GM23338 (cell line): Measurements from ENCODE around the gene HCFC2. TPM values are rescaled to one million over a fixed set of nuclear protein-coding genes. Genes with fewer than 3 reads are reported as not detected.

Source experiments
- ATAC-seq: fragments of 200-7000 bp; cut with Tn5 transposase; 3 replicates; pipeline ENCODE4 v1.9.1; 2020
- DNase-seq: peaks from one replicate; pipeline ENCODE4 v3.0.0-alpha.2; 2015; ENCODE audit warnings: low spot score
- H2AFZ ChIP-seq: fragments of 200-600 bp; sonication (generic); 2 replicates; pipeline ENCODE4 v1.8.0; 2016; ENCODE audit warnings: antibody characterized with exemption, mild to moderate bottlenecking, moderate library complexity
- H3F3A ChIP-seq: fragments of 200-600 bp; sonication (generic); replicated peaks from 2 replicates; pipeline ENCODE4 v1.8.0; 2017; ENCODE audit warnings: antibody characterized with exemption, mixed run types, low read depth
- H3K27ac ChIP-seq: fragments of 200-600 bp; sonication (generic); 2 replicates; pipeline ENCODE4 v1.6.1; 2016; ENCODE audit warnings: low read depth
- H3K27me3 ChIP-seq: fragments of 200-600 bp; sonication (generic); 2 replicates; pipeline ENCODE4 v1.8.0; 2016; ENCODE audit warnings: mild to moderate bottlenecking, mixed run types, moderate library complexity; ENCODE audit not compliant: insufficient read depth
- H3K36me3 ChIP-seq: fragments of 200-600 bp; sonication (generic); 2 replicates; pipeline ENCODE4 v1.8.0; 2016; ENCODE audit warnings: mild to moderate bottlenecking; ENCODE audit not compliant: insufficient read depth
- H3K4me1 ChIP-seq: fragments of 200-600 bp; sonication (generic); 2 replicates; pipeline ENCODE4 v1.8.0; 2016; ENCODE audit warnings: mild to moderate bottlenecking, moderate library complexity; ENCODE audit not compliant: insufficient read depth
- H3K4me2 ChIP-seq: fragments of 200-600 bp; sonication (generic); 2 replicates; pipeline ENCODE4 v1.7.1; 2017; ENCODE audit warnings: mixed run types
- H3K4me3 ChIP-seq: fragments of 200-600 bp; sonication (generic); 2 replicates; pipeline ENCODE4 v1.6.1; 2016; ENCODE audit warnings: mixed run types
- H3K79me2 ChIP-seq: fragments of 200-600 bp; sonication (generic); replicated peaks from 2 replicates; pipeline ENCODE4 v1.8.0; 2017; ENCODE audit warnings: mild to moderate bottlenecking; ENCODE audit not compliant: insufficient read depth
- H3K9me2 ChIP-seq: fragments of 200-600 bp; sonication (generic); 2 replicates; pipeline ENCODE4 v1.8.0; 2017; ENCODE audit not compliant: insufficient read depth
- H4K20me1 ChIP-seq: fragments of 200-600 bp; sonication (generic); replicated peaks from 2 replicates; pipeline ENCODE4 v1.8.0; 2017; ENCODE audit warnings: mild to moderate bottlenecking; ENCODE audit not compliant: insufficient read depth
- H3K27ac Mint-ChIP-seq: 2 replicates; pipeline ENCODE4 v1.8.0; 2020; ENCODE audit warnings: inconsistent platforms, mild to moderate bottlenecking, moderate library complexity, mixed read lengths
- H3K27me3 Mint-ChIP-seq: 3 replicates; pipeline ENCODE4 v1.8.0; 2022; ENCODE audit warnings: low read depth, mild to moderate bottlenecking, moderate library complexity, mixed read lengths, inconsistent platforms; ENCODE audit not compliant: insufficient read depth, poor library complexity
- H3K36me3 Mint-ChIP-seq: 3 replicates; pipeline ENCODE4 v1.8.0; 2021; ENCODE audit warnings: low read depth, mild to moderate bottlenecking, inconsistent platforms, moderate library complexity, mixed read lengths
- H3K4me1 Mint-ChIP-seq: 3 replicates; pipeline ENCODE4 v1.8.0; 2020; ENCODE audit warnings: mild to moderate bottlenecking, inconsistent platforms, mixed read lengths
- H3K4me3 Mint-ChIP-seq: 3 replicates; pipeline ENCODE4 v1.8.0; 2021; ENCODE audit warnings: moderate library complexity, mild to moderate bottlenecking, inconsistent platforms, mixed read lengths
- H3K9me3 Mint-ChIP-seq: 3 replicates; pipeline ENCODE4 v1.8.0; 2020; ENCODE audit warnings: moderate library complexity, mild to moderate bottlenecking, inconsistent platforms, mixed read lengths
- EZH2phosphoT487 ChIP-seq: fragments of 200-600 bp; sonication (generic); IDR thresholded peaks from one replicate; pipeline ENCODE4 v1.8.1; 2018; ENCODE audit warnings: antibody characterized with exemption; ENCODE audit not compliant: unreplicated experiment
- JUNB ChIP-seq: IDR thresholded peaks from one replicate; pipeline ENCODE4 v1.6.1; 2016; ENCODE audit warnings: antibody characterized with exemption; ENCODE audit not compliant: unreplicated experiment
- ZNF114 ChIP-seq: fragments of 250-450 bp; sonication (Bioruptor Pico); IDR thresholded peaks from 2 replicates; pipeline ENCODE4 v1.5.0; 2020; ENCODE audit warnings: mild to moderate bottlenecking, moderate library complexity
- polyA plus RNA-seq: library from polyadenylated mRNA; unstranded; fragments of >200 nt; fragmentation: Nextera tagmentation; extraction: Ambion mirVana; gene quantifications from 2 replicates; pipeline ENCODE4 v1.2.1, GENCODE V29; 2016
- total RNA-seq: library from RNA; depleted of rRNA; stranded (reverse); fragments of >200 nt; shearing (Covaris generic); gene quantifications from 2 replicates; pipeline ENCODE4 v1.2.3, GENCODE V29; 2014
- TF ChIP-seq, protein P1 (sequence below): fragments of 250-450 bp; sonication (Bioruptor Pico); IDR thresholded peaks from 2 replicates; pipeline ENCODE4 v1.5.0; 2020; ENCODE audit warnings: mild to moderate bottlenecking, moderate library complexity

Gene HCFC2
- total and polyA plus RNA-seq, 2 experiments from 2014 or later: 1.9 to 2.5 TPM

DNA sequence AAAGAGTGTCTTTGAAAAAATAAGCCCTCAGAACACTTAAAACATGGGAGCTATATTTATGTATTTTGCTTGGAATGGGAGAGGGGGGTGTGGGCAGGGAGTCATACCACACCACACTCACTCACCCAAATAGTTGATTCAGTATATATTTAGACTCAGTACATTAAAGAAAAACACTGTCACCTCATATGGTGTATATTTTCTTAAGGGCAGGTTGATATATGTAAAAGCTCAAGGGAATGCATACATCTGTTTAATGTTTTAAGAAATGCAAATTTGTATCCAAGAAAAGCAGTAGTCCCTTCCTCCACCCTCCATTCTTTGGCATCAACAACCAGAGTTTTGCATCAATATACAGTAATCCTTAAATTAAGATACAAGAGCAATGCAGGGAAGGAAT, 72.2 kb downstream of the HCFC2 start:
- no peak for TF ChIP-seq ZNF114 (CRISPR knock-in tag)
- TF ChIP-seq EZH2phosphoT487: no peak
- H4K20me1 ChIP-seq: peaks cover 8% of the 10 kb centered on the region
- Mint-ChIP-seq H3K9me3 (no peaks in the 10 kb centered on the region), H3K27me3 (no peaks in the 10 kb centered on the region), H3K36me3 (peaks cover 8% of the 10 kb centered on the region), H3K4me3 (peak overlapping the region; percentile 90), H3K4me1 (peaks cover 25% of the 10 kb centered on the region), H3K27ac (peak overlapping the region; percentile 96)
- peak overlapping the region; percentile 85 for H3K27ac ChIP-seq
- H2AFZ ChIP-seq: no peak overlapping the region
- peaks cover 27% of the 10 kb centered on the region for H3K4me1 ChIP-seq
- H3F3A ChIP-seq: peaks cover 7% of the 10 kb centered on the region; the same call in 1 of the 2 replicates
- no peaks in the 10 kb centered on the region for H3K27me3 ChIP-seq
- DNase-seq: no peak
- peak overlapping the region; percentile 74 for H3K4me2 ChIP-seq
- H3K36me3 ChIP-seq: no peaks in the 10 kb centered on the region; the same call in 1 of the 2 replicates
- ATAC-seq: no peak
- peaks cover 55% of the 10 kb centered on the region for H3K79me2 ChIP-seq
- H3K9me2 ChIP-seq: no peaks in the 10 kb centered on the region
- H3K4me3 ChIP-seq: peak overlapping the region; percentile 64

DNA sequence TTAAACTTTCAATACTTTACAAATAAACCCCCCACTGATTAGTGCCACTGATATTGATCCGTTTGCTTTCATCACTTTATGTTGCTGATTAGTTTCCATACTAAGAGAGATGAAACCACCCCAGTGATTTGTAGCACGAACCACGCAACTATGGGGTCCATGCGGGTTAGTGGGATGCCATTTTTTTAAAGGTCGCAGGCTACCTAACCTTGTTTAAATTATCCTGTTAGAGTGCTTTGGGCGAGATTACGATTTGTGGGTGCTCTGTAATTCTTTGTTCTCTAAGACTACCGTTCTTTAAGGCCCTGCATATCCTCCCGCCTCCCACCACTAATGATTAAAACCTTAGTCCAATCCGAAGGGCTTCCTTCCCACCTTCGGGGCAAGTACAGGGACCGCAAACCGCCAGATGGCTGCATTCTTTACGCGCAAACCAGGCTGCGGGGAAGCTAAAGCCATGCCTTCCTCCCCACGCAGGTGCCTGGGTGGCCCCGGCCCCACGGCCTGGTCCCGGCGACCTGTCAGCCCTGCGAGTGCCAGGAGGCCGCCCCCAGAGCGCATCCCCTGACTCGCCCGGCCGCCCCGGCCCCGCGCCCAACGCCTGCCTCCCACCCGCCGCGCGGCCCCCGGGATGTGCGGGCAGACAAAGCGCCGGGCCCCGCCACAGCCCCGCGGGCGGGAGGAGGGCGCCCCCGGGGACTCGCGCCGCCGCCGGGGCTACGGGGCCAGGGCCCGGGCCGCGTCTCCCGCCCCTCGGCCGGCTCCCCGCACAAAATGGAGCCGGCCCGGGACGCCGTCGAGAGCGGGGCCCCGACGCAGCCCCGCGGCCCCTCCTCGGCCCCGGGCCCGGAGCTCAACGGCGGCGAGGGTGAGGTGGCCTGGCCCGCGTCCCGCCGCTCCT, 72.9 kb downstream of the HCFC2 start:
- H3K4me3 ChIP-seq: peak overlapping the region; percentile 64
- H3K79me2 ChIP-seq: peaks cover 48% of the 10 kb centered on the region
- H3K27ac ChIP-seq: peak overlapping the region; percentile 85
- Mint-ChIP-seq H3K27me3 (no peaks in the 10 kb centered on the region), H3K4me1 (peaks cover 25% of the 10 kb centered on the region), H3K27ac (peak overlapping the region; percentile 96), H3K9me3 (no peaks in the 10 kb centered on the region), H3K4me3 (peak overlapping the region; percentile 90), H3K36me3 (peaks cover 5% of the 10 kb centered on the region)
- H3K36me3 ChIP-seq: no peaks in the 10 kb centered on the region; the same call in 1 of the 2 replicates
- DNase-seq (peak; percentile 70), ATAC-seq (peak; percentile 14; the same call in 2 of the 3 replicates)
- peaks cover 1% of the 10 kb centered on the region; the same call in 1 of the 2 replicates for H4K20me1 ChIP-seq
- 0 out of 2 replicates have a peak overlapping the region, but pooled peaks have one; percentile 4 for H2AFZ ChIP-seq
- TF ChIP-seq JUNB: no peak
- H3K27me3 ChIP-seq: no peaks in the 10 kb centered on the region
- peaks cover 24% of the 10 kb centered on the region for H3K4me1 ChIP-seq
- peak overlapping the region; percentile 74 for H3K4me2 ChIP-seq
- peaks cover 7% of the 10 kb centered on the region; the same call in 1 of the 2 replicates for H3F3A ChIP-seq
- H3K9me2 ChIP-seq: no peaks in the 10 kb centered on the region

DNA sequence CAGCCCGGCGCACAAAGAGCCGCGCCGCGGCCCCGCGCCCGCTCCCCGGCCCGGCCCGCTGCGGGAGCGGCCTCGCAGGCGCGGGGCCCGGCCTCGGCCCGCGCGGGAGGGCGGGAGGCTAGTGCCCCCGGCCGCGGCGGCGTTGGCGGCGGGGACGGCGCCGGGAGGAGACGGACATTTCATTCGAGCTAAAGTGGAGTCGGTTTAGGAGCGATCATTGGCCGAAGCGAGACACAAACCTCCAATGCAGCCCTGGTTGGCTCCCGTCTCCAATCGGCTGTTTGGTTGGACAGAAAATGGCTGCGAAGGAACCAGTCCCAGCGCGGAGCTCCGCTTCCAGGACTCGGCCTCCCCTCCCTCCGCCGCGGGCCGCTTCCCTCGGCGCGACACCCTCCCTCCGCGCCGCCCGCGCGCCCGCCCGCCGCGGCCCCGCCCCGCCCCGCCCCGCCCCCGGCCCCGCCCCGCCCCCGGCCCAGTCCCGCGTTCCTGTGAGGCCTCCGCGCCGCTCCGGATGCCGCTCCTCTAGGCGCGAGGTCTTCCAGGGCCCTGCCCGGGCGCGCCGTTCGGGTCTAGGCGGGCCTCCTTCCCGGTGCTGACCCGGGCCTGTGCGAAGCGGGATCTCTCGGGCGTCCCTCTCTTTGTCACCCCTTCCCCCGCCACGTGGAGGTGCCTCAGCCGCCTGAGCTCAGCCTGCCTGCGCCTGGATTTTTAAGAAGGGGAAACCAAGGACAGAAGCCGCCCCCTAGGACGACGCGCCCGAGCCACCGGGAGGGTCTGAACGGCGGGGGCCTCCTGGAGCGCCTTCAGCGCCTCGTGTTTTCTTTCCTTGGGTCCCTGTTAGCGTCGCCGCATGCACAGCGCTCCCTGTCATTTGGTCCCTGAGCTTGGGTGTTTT, 73.8 kb downstream of the HCFC2 start, which contains the start of gene NFYB:
TSS of gene NFYB (minus strand) at position 309 of the 895 bp plus-strand sequence. CDS start 2,757 bp downstream, outside the sequence.
- H3K27ac ChIP-seq: peak within 1 kb of the TSS; percentile 85
- H3K36me3 ChIP-seq: no peaks in the 10 kb centered on the region; the same call in 1 of the 2 replicates
- Mint-ChIP-seq H3K4me1 (peaks cover 26% of the 10 kb centered on the region), H3K9me3 (no peaks in the 10 kb centered on the region), H3K27me3 (no peaks in the 10 kb centered on the region), H3K27ac (peak within 1 kb of the TSS; percentile 96), H3K36me3 (no peaks in the 10 kb centered on the region), H3K4me3 (peak within 1 kb of the TSS; percentile 90)
- H3K79me2 ChIP-seq: peaks cover 39% of the 10 kb centered on the region
- ATAC-seq: peak; percentile 92
- H3K4me2 ChIP-seq: peak within 1 kb of the TSS; percentile 86
- H2AFZ ChIP-seq: peak within 1 kb of the TSS; percentile 96; the same call in 1 of the 2 replicates
- H3K27me3 ChIP-seq: no peaks in the 10 kb centered on the region
- H3F3A ChIP-seq: peaks cover 7% of the 10 kb centered on the region; the same call in 1 of the 2 replicates
- H3K4me1 ChIP-seq: peaks cover 22% of the 10 kb centered on the region
- H3K4me3 ChIP-seq: peak within 1 kb of the TSS; percentile 64
- no peaks in the 10 kb centered on the region for H4K20me1 ChIP-seq
- no peaks in the 10 kb centered on the region for H3K9me2 ChIP-seq
- DNase-seq: peak; percentile 97
- TF ChIP-seq, protein P1, sequence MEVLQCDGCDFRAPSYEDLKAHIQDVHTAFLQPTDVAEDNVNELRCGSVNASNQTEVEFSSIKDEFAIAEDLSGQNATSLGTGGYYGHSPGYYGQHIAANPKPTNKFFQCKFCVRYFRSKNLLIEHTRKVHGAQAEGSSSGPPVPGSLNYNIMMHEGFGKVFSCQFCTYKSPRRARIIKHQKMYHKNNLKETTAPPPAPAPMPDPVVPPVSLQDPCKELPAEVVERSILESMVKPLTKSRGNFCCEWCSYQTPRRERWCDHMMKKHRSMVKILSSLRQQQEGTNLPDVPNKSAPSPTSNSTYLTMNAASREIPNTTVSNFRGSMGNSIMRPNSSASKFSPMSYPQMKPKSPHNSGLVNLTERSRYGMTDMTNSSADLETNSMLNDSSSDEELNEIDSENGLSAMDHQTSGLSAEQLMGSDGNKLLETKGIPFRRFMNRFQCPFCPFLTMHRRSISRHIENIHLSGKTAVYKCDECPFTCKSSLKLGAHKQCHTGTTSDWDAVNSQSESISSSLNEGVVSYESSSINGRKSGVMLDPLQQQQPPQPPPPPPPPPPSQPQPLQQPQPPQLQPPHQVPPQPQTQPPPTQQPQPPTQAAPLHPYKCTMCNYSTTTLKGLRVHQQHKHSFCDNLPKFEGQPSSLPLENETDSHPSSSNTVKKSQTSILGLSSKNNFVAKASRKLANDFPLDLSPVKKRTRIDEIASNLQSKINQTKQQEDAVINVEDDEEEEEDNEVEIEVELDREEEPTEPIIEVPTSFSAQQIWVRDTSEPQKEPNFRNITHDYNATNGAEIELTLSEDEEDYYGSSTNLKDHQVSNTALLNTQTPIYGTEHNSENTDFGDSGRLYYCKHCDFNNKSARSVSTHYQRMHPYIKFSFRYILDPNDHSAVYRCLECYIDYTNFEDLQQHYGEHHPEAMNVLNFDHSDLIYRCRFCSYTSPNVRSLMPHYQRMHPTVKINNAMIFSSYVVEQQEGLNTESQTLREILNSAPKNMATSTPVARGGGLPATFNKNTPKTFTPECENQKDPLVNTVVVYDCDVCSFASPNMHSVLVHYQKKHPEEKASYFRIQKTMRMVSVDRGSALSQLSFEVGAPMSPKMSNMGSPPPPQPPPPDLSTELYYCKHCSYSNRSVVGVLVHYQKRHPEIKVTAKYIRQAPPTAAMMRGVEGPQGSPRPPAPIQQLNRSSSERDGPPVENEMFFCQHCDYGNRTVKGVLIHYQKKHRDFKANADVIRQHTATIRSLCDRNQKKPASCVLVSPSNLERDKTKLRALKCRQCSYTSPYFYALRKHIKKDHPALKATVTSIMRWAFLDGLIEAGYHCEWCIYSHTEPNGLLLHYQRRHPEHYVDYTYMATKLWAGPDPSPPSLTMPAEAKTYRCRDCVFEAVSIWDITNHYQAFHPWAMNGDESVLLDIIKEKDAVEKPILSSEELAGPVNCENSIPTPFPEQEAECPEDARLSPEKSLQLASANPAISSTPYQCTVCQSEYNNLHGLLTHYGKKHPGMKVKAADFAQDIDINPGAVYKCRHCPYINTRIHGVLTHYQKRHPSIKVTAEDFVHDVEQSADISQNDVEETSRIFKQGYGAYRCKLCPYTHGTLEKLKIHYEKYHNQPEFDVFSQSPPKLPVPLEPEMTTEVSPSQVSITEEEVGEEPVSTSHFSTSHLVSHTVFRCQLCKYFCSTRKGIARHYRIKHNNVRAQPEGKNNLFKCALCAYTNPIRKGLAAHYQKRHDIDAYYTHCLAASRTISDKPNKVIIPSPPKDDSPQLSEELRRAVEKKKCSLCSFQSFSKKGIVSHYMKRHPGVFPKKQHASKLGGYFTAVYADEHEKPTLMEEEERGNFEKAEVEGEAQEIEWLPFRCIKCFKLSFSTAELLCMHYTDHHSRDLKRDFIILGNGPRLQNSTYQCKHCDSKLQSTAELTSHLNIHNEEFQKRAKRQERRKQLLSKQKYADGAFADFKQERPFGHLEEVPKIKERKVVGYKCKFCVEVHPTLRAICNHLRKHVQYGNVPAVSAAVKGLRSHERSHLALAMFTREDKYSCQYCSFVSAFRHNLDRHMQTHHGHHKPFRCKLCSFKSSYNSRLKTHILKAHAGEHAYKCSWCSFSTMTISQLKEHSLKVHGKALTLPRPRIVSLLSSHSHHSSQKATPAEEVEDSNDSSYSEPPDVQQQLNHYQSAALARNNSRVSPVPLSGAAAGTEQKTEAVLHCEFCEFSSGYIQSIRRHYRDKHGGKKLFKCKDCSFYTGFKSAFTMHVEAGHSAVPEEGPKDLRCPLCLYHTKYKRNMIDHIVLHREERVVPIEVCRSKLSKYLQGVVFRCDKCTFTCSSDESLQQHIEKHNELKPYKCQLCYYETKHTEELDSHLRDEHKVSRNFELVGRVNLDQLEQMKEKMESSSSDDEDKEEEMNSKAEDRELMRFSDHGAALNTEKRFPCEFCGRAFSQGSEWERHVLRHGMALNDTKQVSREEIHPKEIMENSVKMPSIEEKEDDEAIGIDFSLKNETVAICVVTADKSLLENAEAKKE (CRISPR knock-in tag): no peak
- no peak for TF ChIP-seq EZH2phosphoT487
